ENCODE results near the gene PLIN4.

DNA sequence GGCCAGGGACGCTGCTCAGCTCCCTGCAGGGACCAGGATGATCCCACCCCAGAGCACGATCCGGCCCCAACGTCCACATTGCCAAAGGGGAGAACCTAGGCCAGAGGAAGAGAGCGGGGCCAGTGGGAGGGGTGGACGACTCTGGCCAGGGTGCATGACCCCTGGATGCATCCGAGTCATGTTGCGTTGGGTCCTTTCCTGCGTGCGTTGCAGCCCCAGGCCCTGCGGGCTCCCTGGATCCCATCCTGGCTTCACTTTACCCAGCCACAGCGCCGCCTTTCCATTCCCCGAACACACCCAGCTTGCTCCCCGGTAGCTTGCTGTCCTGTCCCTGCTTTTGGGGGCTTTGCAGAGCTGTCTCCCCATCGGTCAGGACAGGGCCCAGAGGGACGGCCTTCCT lies 10.5 kb downstream of the PLIN4 start:
- TF ChIP-seq, protein P1, sequence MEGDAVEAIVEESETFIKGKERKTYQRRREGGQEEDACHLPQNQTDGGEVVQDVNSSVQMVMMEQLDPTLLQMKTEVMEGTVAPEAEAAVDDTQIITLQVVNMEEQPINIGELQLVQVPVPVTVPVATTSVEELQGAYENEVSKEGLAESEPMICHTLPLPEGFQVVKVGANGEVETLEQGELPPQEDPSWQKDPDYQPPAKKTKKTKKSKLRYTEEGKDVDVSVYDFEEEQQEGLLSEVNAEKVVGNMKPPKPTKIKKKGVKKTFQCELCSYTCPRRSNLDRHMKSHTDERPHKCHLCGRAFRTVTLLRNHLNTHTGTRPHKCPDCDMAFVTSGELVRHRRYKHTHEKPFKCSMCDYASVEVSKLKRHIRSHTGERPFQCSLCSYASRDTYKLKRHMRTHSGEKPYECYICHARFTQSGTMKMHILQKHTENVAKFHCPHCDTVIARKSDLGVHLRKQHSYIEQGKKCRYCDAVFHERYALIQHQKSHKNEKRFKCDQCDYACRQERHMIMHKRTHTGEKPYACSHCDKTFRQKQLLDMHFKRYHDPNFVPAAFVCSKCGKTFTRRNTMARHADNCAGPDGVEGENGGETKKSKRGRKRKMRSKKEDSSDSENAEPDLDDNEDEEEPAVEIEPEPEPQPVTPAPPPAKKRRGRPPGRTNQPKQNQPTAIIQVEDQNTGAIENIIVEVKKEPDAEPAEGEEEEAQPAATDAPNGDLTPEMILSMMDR (IDR thresholded peaks at IDR 0.05), result no peak
- TF ChIP-seq POLR2A (IDR thresholded peaks at IDR 0.05), result no peak
